GM12892 (cell line): ENCODE results near the gene XYLT2.

Experiments used
- POLR2A ChIP-seq: IDR thresholded peaks from 2 replicates; pipeline ENCODE4 v1.6.1; 2011; ENCODE audit warnings: low read depth, low read length, control low read depth
- POLR2AphosphoS5 ChIP-seq: IDR thresholded peaks from 2 replicates; pipeline ENCODE4 v1.6.1; 2011; ENCODE audit warnings: low read depth, low read length, control low read depth
- TAF1 ChIP-seq: IDR thresholded peaks from 2 replicates; pipeline ENCODE4 v1.6.1; 2011; ENCODE audit warnings: low read depth, mild to moderate bottlenecking, control low read depth, low read length, borderline replicate concordance

DNA sequence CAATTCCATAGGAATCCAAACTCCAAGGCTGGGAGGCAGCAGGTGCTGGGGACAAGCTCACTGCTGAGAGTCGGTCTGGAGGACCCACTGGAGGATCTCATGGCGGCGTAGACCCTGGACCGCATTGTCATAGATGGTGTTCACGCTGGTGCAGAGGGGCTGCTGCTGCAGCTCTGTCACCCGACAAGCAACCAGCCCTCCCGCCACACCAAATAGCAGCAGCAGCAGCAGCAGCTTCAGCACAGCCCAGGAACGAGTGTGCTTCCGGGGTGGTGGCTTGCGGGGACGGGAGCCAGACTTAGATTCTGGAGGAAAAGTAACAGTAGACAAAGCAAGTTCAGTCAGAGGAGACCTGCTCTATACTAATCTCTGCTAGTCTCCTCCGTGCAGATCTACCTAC lies 37.0 kb downstream of the XYLT2 start:
- no peak for TF ChIP-seq POLR2A
- no peak for TF ChIP-seq POLR2AphosphoS5
- no peak for TF ChIP-seq TAF1
